B cell (primary cell): ENCODE results near the gene ZNF641.

Experiments used
- EZH2 ChIP-seq: IDR thresholded peaks from 2 replicates; pipeline ENCODE4 v1.6.1; 2012; ENCODE audit warnings: borderline replicate concordance, low read depth, mild to moderate bottlenecking, moderate library complexity, low read length; ENCODE audit not compliant: insufficient read depth, poor library complexity, severe bottlenecking
- TF ChIP-seq, protein P1 (sequence below): fragments of 200-600 bp; IDR thresholded peaks from one replicate; pipeline ENCODE4 v1.8.0; 2022; ENCODE audit warnings: antibody characterized with exemption, mild to moderate bottlenecking

GRCh38 chr12:48358937-48359513 lies 8.3 kb upstream of the ZNF641 start:
- TF ChIP-seq, protein P1, sequence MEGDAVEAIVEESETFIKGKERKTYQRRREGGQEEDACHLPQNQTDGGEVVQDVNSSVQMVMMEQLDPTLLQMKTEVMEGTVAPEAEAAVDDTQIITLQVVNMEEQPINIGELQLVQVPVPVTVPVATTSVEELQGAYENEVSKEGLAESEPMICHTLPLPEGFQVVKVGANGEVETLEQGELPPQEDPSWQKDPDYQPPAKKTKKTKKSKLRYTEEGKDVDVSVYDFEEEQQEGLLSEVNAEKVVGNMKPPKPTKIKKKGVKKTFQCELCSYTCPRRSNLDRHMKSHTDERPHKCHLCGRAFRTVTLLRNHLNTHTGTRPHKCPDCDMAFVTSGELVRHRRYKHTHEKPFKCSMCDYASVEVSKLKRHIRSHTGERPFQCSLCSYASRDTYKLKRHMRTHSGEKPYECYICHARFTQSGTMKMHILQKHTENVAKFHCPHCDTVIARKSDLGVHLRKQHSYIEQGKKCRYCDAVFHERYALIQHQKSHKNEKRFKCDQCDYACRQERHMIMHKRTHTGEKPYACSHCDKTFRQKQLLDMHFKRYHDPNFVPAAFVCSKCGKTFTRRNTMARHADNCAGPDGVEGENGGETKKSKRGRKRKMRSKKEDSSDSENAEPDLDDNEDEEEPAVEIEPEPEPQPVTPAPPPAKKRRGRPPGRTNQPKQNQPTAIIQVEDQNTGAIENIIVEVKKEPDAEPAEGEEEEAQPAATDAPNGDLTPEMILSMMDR: no peak
- TF ChIP-seq EZH2: no peak
